ENCODE measurements around the gene TM7SF3. TPM values are rescaled to one million over a fixed set of nuclear protein-coding genes. Genes with fewer than 3 reads are reported as not detected.

The TM7SF3 gene
- total RNA-seq, 1 experiment from 2014 or later: 114 TPM

DNA sequence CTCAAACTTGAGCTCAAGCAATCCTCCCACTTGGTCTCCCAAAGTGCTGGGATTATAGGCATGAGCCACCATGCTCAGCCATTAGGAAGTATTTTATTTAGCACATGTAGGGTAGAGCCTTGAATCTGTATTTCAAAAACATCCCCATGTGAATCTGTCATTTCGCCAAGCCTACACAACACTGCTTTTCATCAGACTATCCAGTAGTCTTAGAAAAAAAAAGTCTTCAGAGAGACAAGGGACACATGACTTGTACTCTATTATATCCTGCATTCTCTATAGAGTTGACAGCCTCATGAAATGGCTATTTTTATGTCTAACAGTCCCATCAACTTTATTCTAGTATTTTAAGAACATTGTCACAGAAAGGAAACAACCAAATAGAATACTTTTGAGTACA lies 35.4 kb downstream of the TM7SF3 start:
- no peak for ATAC-seq

DNA sequence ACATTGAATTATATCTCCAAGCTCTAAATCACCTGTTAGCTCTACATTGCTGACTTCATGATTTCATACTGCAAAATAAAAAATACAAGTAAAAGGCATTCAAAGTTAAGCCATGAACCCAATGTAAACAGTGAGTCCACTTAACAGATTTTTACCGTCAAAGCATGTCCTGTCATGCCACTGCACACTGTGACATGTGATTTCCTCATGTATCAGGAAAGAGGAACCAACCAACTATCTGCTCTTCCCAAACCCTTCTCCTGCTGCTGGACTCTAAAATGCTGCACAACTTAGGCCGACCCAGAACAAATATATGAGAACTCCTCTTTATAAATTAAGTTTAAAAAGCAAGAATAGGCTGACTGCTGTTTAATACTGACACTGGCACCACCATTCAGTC lies 37.5 kb downstream of the TM7SF3 start:
- no peak for TF ChIP-seq EZH2 (IDR thresholded peaks at IDR 0.05; ENCODE audit: low read length, unreplicated experiment)
- TF ChIP-seq, protein P1, sequence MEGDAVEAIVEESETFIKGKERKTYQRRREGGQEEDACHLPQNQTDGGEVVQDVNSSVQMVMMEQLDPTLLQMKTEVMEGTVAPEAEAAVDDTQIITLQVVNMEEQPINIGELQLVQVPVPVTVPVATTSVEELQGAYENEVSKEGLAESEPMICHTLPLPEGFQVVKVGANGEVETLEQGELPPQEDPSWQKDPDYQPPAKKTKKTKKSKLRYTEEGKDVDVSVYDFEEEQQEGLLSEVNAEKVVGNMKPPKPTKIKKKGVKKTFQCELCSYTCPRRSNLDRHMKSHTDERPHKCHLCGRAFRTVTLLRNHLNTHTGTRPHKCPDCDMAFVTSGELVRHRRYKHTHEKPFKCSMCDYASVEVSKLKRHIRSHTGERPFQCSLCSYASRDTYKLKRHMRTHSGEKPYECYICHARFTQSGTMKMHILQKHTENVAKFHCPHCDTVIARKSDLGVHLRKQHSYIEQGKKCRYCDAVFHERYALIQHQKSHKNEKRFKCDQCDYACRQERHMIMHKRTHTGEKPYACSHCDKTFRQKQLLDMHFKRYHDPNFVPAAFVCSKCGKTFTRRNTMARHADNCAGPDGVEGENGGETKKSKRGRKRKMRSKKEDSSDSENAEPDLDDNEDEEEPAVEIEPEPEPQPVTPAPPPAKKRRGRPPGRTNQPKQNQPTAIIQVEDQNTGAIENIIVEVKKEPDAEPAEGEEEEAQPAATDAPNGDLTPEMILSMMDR (conservative IDR thresholded peaks at IDR 0.05; ENCODE audit: low read depth, low read length): no peak
- TF ChIP-seq EZH2phosphoT487 (IDR thresholded peaks at IDR 0.05; ENCODE audit: borderline replicate concordance, low read length): no peak
- no peak for DNase-seq
- H3F3A ChIP-seq (ENCODE audit: low read length, unreplicated experiment): no peaks in the 10 kb centered on the region
- H2AFZ ChIP-seq (ENCODE audit: low read length): no peak overlapping the region
- no peaks in the 10 kb centered on the region for H3K9me2 ChIP-seq (replicated peaks; ENCODE audit: low read length)
- BruUV-seq (replicated peaks): no TSS peak
- H3K79me2 ChIP-seq (ENCODE audit: low read length): no peaks in the 10 kb centered on the region
- no peaks in the 10 kb centered on the region for H3K9me3 ChIP-seq (ENCODE audit: low read length)
- POLR2A ChIA-PET (ENCODE audit: unreplicated experiment): interaction anchor here (0.6 kb wide), 1 partner anchor 214 kb away, joined by 3 read pairs; no protein-coding TSS in a partner anchor
- peaks cover 11% of the 10 kb centered on the region; the same call in 1 of the 2 replicates for H3K36me3 ChIP-seq (ENCODE audit: low read depth, low read length)
- H3K9ac ChIP-seq (ENCODE audit: low read length): no peak overlapping the region
- no peak overlapping the region for H3K4me2 ChIP-seq (ENCODE audit: low read length)
- no peaks in the 10 kb centered on the region for H3K27me3 ChIP-seq (ENCODE audit: low read length)
- no peak for ATAC-seq
- H3K4me3 ChIP-seq (ENCODE audit: low read length): no peak overlapping the region
- H3K27ac ChIP-seq (ENCODE audit: low read length): no peak overlapping the region
- H4K20me1 ChIP-seq (ENCODE audit: low read length): no peaks in the 10 kb centered on the region
- CTCF ChIA-PET: no interaction called here
- intact Hi-C loops (cut with micrococcal nuclease): no loop called here
- no peaks in the 10 kb centered on the region for H3K4me1 ChIP-seq (ENCODE audit: insufficient read depth, low read length)

More for the DNA sequence above, 35.4 kb downstream of the TM7SF3 start:
- H3K79me2 ChIP-seq (ENCODE audit: low read length): no peaks in the 10 kb centered on the region
- CTCF ChIA-PET: no interaction called here
- POLR2A ChIA-PET (ENCODE audit: unreplicated experiment): no interaction called here
- no peak overlapping the region for H3K27ac ChIP-seq (ENCODE audit: low read length)
- peaks cover 11% of the 10 kb centered on the region; the same call in 1 of the 2 replicates for H3K36me3 ChIP-seq (ENCODE audit: low read depth, low read length)
- no peak overlapping the region for H3K4me2 ChIP-seq (ENCODE audit: low read length)
- H3K9ac ChIP-seq (ENCODE audit: low read length): no peak overlapping the region
- TF ChIP-seq EZH2phosphoT487 (IDR thresholded peaks at IDR 0.05; ENCODE audit: borderline replicate concordance, low read length) (no peak), EZH2 (IDR thresholded peaks at IDR 0.05; ENCODE audit: low read length, unreplicated experiment) (no peak)
- TF ChIP-seq, protein P1 (conservative IDR thresholded peaks at IDR 0.05; ENCODE audit: low read depth, low read length): no peak
- no peaks in the 10 kb centered on the region for H3K9me2 ChIP-seq (replicated peaks; ENCODE audit: low read length)
- H3K27me3 ChIP-seq (ENCODE audit: low read length): no peaks in the 10 kb centered on the region
- intact Hi-C loops (cut with micrococcal nuclease): no loop called here
- no peak overlapping the region for H3K4me3 ChIP-seq (ENCODE audit: low read length)
- BruUV-seq (replicated peaks): no TSS peak
- no peak for DNase-seq
- H3F3A ChIP-seq (ENCODE audit: low read length, unreplicated experiment): no peaks in the 10 kb centered on the region
- H2AFZ ChIP-seq (ENCODE audit: low read length): no peak overlapping the region
- no peaks in the 10 kb centered on the region for H4K20me1 ChIP-seq (ENCODE audit: low read length)
- H3K9me3 ChIP-seq (ENCODE audit: low read length): no peaks in the 10 kb centered on the region
- H3K4me1 ChIP-seq (ENCODE audit: insufficient read depth, low read length): no peaks in the 10 kb centered on the region

DNA sequence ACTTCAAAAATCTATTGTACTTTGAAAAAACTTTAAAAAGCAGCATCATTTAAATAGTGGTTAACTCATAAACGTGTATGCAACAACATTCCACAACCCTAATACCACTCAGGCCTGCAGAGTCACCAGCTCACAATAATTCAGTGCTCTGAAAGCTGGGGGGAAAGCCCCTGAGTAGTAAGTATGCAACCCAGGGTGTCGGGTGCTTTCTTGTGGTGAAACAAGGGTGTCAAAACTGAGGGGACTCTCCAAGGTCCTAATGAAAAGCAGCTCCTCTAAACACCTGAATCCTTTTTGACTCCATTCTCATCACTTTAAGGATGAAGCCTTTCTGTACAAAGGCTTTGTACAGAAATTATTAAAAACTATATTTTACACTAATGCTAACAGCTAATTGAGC lies 42.2 kb downstream of the TM7SF3 start:
- CTCF ChIA-PET: interaction anchor here (0.6 kb wide), 1 partner anchor 38 kb away, joined by 3 read pairs; no protein-coding TSS in a partner anchor
- Histone ChIP-seq H3K27me3 (ENCODE audit: low read length) (no peaks in the 10 kb centered on the region), H3K9me3 (ENCODE audit: low read length) (no peaks in the 10 kb centered on the region), H3K79me2 (ENCODE audit: low read length) (no peaks in the 10 kb centered on the region), H3F3A (ENCODE audit: low read length, unreplicated experiment) (no peaks in the 10 kb centered on the region), H3K27ac (ENCODE audit: low read length) (no peak overlapping the region), H3K4me1 (ENCODE audit: insufficient read depth, low read length) (no peaks in the 10 kb centered on the region), H3K9ac (ENCODE audit: low read length) (no peak overlapping the region), H3K4me2 (ENCODE audit: low read length) (no peak overlapping the region), H3K36me3 (ENCODE audit: low read depth, low read length) (no peaks in the 10 kb centered on the region; the same call in 1 of the 2 replicates), H2AFZ (ENCODE audit: low read length) (no peak overlapping the region), H3K9me2 (replicated peaks; ENCODE audit: low read length) (no peaks in the 10 kb centered on the region), H3K4me3 (ENCODE audit: low read length) (no peak overlapping the region), H4K20me1 (ENCODE audit: low read length) (no peaks in the 10 kb centered on the region)
- no peak for ATAC-seq
- no peak for DNase-seq
- BruUV-seq (replicated peaks): TSS peak; percentile 16
- intact Hi-C loops (cut with micrococcal nuclease): no loop called here
- POLR2A ChIA-PET (ENCODE audit: unreplicated experiment): no interaction called here
- TF ChIP-seq EZH2phosphoT487 (IDR thresholded peaks at IDR 0.05; ENCODE audit: borderline replicate concordance, low read length): no peak
- no peak for TF ChIP-seq EZH2 (IDR thresholded peaks at IDR 0.05; ENCODE audit: low read length, unreplicated experiment)
- TF ChIP-seq, protein P1 (conservative IDR thresholded peaks at IDR 0.05; ENCODE audit: low read depth, low read length): no peak
